Fibroblast of upper back skin (primary cell): Measurements from ENCODE around the gene DCTPP1.
"Not testable (repeated sequence)": the region's sequence is repeated elsewhere in the genome, so short reads cannot be mapped to it uniquely, and the experiment has no call there.

ENCODE experiments used
- DNase-seq: peaks from one replicate; pipeline ENCODE4 v3.0.0-alpha.2; 2013

The DCTPP1 gene

GRCh38 chr16:30429678-30430427, at the start of gene DCTPP1:
Gene DCTPP1 (minus strand): TSS chr16:30430030. CDS start chr16:30429980, 50 bp downstream.
- DNase-seq = peak; percentile 99

DNA sequence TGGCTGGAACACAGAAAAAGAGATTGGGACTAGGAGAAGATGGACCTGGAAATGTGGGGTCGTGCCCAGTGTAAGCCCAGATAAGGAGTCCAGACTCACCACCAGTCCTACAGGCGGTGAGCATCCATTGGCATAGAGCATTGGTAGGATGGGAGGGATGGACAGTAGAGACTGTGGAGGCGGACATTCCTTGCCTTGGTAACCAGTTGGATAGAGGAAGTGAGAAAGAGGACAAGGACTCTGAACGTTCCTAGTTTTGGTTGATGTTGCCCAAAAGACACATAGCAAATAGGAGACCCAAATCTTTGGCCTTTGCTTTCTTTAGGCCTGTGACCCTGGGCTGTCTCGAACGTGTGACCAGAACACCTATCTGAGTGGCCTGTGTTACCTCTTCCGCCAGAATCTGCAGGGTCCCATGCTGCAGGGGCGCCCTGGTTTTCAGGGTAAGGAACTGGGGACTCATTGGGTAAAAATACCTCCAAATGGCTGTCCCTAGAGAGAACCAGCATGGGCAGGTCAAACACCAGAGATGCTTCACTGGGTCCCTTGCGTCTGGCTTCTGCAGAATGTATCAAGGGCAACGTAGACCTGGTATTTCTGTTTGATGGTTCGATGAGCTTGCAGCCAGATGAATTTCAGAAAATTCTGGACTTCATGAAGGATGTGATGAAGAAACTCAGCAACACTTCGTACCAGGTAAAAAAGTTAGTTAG, 49.1 kb upstream of the DCTPP1 start:
- DNase-seq = no peak

DNA sequence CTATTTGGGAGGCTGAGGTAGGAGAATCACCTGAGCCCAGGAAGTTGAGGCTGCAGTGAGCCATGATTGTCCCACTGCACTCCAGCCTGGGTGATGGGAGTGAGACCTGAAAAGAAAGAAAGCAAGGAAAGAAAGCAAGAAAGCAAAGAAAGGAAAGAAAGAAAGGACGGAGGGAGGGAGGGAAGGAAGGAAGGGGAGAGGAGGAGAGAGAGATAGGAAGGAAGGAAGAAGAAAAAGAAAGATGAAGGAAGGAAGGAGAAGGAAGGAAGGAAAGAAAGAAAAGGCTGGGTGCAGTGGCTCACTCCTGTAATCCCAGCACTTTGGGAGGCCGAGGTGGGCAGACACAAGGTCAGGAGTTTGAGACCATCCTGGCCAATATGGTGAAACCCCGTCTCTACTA, 47.9 kb upstream of the DCTPP1 start:
- DNase-seq = not testable (repeated sequence)

GRCh38 chr16:30476991-30477390, 47.2 kb upstream of the DCTPP1 start:
- no peak for DNase-seq

GRCh38 chr16:30474684-30475083, 44.9 kb upstream of the DCTPP1 start:
- no peak for DNase-seq

GRCh38 chr16:30474074-30474452, 44.2 kb upstream of the DCTPP1 start:
- DNase-seq = no peak

- no peak for DNase-seq
These were observed 43.6 kb upstream of the DCTPP1 start for GRCh38 chr16:30473231-30474073.

DNA sequence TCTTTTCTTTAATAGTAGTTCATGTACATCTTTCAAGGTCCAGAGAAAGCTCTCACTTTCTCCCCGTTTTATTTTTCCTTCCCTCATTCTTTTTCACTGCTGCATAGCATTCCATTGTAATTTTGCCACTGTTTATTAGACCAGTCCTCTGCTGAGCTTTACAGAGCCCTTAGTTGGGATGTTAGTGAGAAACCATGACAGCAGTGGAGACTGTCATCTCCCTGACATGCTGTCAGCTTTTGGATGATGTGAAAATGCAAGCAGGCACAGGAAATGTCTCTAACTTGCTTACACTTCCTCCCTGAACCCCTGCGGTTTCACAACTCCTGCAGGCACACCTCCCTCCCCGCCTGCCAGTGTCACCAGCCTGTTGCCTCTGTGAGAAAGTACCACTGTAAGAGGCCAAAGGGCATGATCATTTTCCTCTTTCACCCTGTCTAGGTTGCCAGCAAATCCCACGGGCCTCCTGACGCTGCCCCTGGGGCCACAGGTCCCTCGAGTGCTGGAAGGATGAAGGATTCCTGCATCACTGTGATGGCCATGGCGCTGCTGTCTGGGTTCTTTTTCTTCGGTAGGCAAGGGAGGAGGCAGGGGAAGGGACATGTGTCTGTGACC, 42.6 kb upstream of the DCTPP1 start, which contains the start of gene ITGAL:
Gene ITGAL, plus strand, starts transcription at position 415 of the 615 bp plus-strand sequence. Its CDS starts 96 bp downstream, at position 511.
- no peak for DNase-seq

- DNase-seq = no peak
These were observed 40.8 kb upstream of the DCTPP1 start for GRCh38 chr16:30470632-30470995.

DNA sequence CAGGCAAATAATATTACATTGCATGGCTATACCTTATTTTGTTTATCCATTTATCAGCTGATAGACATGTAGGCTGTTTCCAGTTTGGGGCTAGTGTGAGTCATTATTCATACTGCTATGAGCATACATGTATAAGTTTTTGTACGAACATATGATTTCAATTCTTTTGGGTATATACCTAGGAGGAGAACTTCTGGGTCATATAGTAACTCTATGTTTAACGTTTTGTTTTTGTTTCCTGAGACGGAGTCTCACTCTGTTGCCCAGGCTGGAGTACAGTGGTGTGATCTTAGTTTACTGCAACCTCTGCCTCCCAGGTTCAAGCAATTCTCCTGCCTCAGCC, 40.3 kb upstream of the DCTPP1 start:
- DNase-seq = no peak

DNA sequence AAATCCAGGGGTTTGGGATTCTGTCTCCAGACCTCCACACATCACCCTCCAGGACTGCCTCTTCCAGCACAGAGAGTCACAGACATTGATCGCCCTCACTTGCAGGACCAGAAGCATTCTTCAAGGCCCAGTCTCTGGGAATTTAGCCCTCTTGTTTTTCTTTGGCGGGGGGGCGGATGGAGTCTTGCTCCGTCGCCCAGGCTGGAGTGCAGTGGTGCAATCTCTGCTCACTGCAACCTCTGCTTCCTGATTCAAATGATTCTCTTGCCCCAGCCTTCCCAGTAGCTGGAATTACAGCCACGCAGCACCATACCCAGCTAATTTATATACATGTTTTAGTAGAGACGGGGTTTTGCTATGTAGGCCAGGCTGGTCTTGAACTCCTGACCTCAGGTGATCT, 34.2 kb upstream of the DCTPP1 start:
- no peak for DNase-seq

GRCh38 chr16:30461426-30461825, 31.6 kb upstream of the DCTPP1 start:
- not testable (repeated sequence) for DNase-seq

GRCh38 chr16:30459456-30459855, 29.6 kb upstream of the DCTPP1 start:
- DNase-seq = no peak

GRCh38 chr16:30458561-30459394, 28.9 kb upstream of the DCTPP1 start:
- no peak for DNase-seq

GRCh38 chr16:30457743-30458560, 28.1 kb upstream of the DCTPP1 start:
- no peak for DNase-seq

- no peak for DNase-seq
These were observed 27.4 kb upstream of the DCTPP1 start for GRCh38 chr16:30457256-30457655.

DNA sequence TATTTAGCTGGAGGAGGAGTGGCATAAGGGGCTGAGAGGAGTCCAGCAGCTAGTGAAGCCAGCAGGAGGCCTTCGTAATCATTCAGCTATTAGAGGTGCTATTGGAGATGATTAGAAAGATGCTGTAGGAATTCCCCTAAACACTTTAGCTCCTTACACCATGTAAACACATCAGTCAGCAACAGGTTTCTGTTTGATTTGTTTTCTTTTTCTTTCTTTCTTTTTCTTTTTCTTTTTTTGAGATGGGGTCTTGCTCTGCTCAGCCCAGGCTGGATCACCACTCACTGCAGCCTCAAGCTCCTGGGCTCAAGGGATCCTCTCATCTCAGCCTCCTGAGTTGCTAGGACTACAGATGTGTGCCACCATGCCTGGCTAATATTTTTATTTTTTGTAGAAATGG, 26.5 kb upstream of the DCTPP1 start:
- no peak for DNase-seq

GRCh38 chr16:30452709-30453580, 23.1 kb upstream of the DCTPP1 start:
- not testable (repeated sequence) for DNase-seq

GRCh38 chr16:30449116-30449435, 19.2 kb upstream of the DCTPP1 start:
- DNase-seq = no peak

DNA sequence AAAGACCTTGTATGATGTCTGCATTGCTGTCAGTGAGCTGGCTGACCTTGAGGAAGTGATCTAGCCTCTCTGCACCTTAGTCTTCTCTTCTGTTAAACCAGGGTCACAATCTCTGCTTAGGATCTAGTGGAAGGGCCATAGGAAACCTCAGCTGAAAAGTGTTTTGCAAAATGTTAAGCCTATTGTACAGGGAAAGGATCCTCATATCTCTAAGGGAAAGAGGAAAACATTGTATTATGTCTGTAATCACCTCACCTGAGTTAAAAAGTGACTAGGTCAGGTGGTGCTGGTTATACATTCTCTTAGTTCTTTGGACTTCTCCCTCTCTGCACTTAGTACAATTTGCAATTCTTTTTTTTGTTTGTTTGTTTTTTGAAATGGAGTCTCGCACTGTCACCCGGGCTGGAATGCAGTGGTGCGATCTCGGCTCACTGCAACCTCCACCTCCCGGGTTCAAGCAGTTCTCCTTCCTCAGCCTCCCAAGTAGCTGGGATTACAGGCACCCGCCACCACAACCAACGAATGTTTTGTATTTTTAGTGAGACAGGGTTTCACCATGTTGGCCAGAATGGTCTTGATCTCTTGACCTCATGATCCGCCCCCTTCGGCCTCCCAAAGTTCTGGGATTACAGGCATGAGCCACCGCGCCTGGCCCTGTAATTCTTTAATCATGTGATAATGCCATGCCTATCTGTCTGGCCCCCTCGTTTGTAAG, 17.8 kb upstream of the DCTPP1 start:
- DNase-seq = no peak
